Skeletal muscle tissue (tissue), 4 donors: ENCODE results near the gene TYSND1. TPM values are rescaled to one million over a fixed set of nuclear protein-coding genes. Genes with fewer than 3 reads are reported as not detected.

ENCODE experiments used
- H3K27ac ChIP-seq: one replicate; pipeline ENCODE4 v1.7.0; 2013; ENCODE audit warnings: mild to moderate bottlenecking, low read depth, low read length, inconsistent platforms
- H3K27me3 ChIP-seq, 3 donors: one replicate each; pipeline ENCODE4 v1.7.0; 2013; ENCODE audit warnings: low read length in 3 of 3; ENCODE audit not compliant: control insufficient read depth in 3 of 3, insufficient read depth in 3 of 3
- H3K36me3 ChIP-seq, 3 donors: one replicate each; pipeline ENCODE4 v1.7.0; 2013; ENCODE audit warnings: low read length in 3 of 3; ENCODE audit not compliant: control insufficient read depth in 3 of 3, insufficient read depth in 3 of 3
- H3K4me1 ChIP-seq, 3 donors: one replicate each; pipeline ENCODE4 v1.7.0; 2013; ENCODE audit warnings: low read length in 3 of 3, mild to moderate bottlenecking in 3 of 3; ENCODE audit not compliant: control insufficient read depth in 3 of 3, insufficient read depth in 3 of 3
- H3K4me3 ChIP-seq, 3 donors: one replicate each; pipeline ENCODE4 v1.7.0; 2013; ENCODE audit warnings: low read length in 3 of 3
- H3K9ac ChIP-seq, 3 donors: one replicate each; pipeline ENCODE4 v1.7.0; 2013; ENCODE audit warnings: low read length in 3 of 3, mild to moderate bottlenecking in 3 of 3, moderate library complexity in 2 of 3, low read depth in 1 of 3
- H3K9me3 ChIP-seq, 3 donors: one replicate each; pipeline ENCODE4 v1.7.0; 2013; ENCODE audit warnings: low read length in 3 of 3; ENCODE audit not compliant: control insufficient read depth in 3 of 3
- total RNA-seq: library from RNA; depleted of rRNA; stranded (reverse); fragments of >200 nt; gene quantifications from one replicate; pipeline ENCODE4 v1.2.3, GENCODE V29; 2014
- donor health status: Osteomylitis.

Gene TYSND1
- total RNA-seq, 1 donor from 2014 or later: 4.7 TPM

- H3K27ac ChIP-seq: no peak overlapping the region
- no peak overlapping the region for H3K4me3 ChIP-seq
- no peaks in the 10 kb centered on the region for H3K27me3 ChIP-seq
- H3K36me3 ChIP-seq: peaks cover 0 to 20% (median 7%) of the 10 kb centered on the region in 3 donors
- no peaks in the 10 kb centered on the region for H3K9me3 ChIP-seq
- H3K4me1 ChIP-seq: no peaks in the 10 kb centered on the region
- H3K9ac ChIP-seq: no peak overlapping the region
These were observed 56.5 kb downstream of the TYSND1 start for GRCh38 chr10:70090013-70090412.

DNA sequence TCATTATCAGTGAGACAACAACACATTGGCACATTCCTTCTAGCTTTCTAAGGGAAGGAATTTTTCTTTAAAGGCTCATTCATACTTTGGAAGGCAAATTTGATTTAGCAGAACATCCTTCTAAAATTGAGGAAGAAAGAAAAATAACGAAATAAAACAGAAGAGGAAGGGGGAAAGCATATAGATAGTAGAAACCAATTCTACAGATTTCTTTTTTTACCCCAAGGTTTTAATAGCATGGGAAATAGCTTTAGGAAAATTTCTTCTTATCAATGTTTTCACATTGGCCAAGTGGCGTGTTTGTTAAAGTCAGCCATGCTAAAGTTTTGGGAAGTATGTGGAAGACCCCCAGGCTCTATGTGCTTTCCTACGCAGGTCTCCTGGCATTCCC is 58.2 kb downstream of the TYSND1 start:
- Histone ChIP-seq H3K9ac (no peak overlapping the region), H3K9me3 (no peaks in the 10 kb centered on the region), H3K36me3 (peaks cover 0 to 12% (median 4%) of the 10 kb centered on the region in 3 donors), H3K4me3 (no peak overlapping the region), H3K27ac (no peak overlapping the region), H3K4me1 (no peaks in the 10 kb centered on the region), H3K27me3 (no peaks in the 10 kb centered on the region)

Other genes with a start within 250 kb of the TYSND1 start
- gene MACROH2A2, start 93.9 kb downstream of the TYSND1 start, total RNA-seq: 8.4 TPM
- 2.6 TPM for gene AIFM2, start 13.9 kb downstream of the TYSND1 start, total RNA-seq
- gene SAR1A, start 23.8 kb upstream of the TYSND1 start, total RNA-seq: 205 TPM
- gene PPA1, start 86.7 kb upstream of the TYSND1 start, total RNA-seq: 59.5 TPM
- gene NPFFR1, start 137.3 kb upstream of the TYSND1 start, total RNA-seq: under 0.01 TPM
- 10.4 TPM for gene LRRC20, start 235.9 kb upstream of the TYSND1 start, total RNA-seq